GM18868 (cell line): ENCODE results near the gene ILKAP.

Experiments used
- ATAC-seq: cut with Tn5 transposase; IDR thresholded peaks from one replicate; pipeline ENCODE4 v1.9.1; 2021; ENCODE audit warnings: mild to moderate bottlenecking, moderate library complexity; ENCODE audit not compliant: unreplicated experiment

ILKAP gene

DNA sequence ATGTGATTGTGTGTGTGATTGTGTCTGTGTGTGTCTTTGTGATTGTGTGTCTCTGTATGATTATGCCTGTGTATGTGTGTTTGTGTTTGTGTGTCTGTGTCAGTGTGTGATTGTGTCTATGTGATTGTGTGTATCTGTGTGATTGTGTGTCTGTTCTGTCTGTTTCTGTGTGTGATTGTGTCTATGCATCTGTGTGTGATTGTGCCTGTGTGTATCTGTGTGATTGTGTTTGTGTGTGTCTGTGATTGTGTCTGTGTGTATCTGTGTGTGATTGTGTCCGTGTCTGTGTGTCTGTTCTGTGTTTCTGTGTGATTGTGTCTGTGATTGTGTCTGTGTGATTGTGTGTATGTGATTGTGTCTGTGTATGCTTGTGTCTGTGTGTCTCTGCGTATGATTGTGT, 77.2 kb downstream of the ILKAP start:
- no peak for ATAC-seq

DNA sequence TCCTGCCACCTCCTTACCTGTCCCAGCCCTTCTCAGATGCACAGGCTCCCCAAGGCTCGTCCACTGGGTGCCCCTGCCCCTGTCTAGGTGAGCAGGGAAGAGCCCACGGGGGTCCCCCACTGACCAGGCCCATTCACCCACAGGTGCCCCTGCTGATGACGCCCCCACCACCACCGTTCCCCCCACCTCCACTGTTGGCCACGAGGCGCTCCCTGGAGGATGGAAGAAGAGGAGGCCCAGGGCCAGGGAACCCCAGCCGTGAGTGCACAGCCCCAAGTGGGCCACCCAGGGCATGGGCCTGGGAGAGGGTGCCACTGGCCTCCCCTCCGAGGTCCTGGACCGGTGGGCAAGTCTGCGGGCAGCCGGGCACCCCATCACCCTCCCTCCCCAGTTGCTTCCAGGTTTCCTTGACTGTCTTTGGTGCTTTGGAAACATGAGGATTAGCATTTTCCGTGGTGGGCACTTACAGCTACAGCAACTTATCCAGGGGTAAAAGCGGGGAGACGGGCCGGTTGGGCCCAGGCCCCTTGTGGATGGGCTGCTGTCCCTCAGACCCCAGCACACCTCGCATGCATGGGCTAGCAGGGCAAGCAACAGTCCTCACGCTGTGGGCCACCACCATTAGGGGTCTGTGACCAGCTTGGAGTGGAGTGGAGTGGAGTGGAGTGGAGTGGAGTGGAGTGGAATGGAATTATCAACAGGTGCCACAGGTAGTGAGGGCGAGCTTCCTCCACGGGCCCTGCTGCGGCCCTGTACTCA, 78.2 kb downstream of the ILKAP start:
- ATAC-seq: no peak

DNA sequence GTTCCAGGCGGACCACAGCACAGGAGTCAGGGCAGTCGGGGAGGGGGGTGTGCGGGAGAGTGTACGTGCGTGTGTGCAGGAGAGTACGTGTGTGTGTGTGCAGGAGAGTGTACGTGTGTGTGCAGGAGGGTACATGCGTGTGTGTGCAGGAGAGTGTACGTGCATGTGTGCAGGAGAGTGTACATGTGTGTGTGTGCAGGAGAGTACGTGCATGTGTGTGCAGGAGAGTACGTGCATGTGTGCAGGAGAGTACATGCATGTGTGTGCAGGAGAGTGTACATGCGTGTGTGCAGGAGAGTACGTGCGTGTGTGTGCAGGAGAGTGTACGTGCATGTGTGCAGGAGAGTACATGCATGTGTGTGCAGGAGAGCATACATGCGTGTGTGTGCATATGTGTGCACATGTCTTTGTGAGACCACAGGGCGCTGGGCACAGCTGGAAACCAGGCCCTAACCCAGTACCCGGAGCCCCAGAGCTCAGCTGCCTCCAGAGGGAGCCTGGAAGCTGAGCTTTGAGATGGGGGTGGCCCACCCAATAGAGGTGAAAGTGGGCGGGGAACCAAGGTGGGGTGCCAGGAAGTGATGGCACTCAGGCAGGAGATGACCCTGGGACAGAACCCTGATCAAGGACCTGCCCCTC, 78.9 kb downstream of the ILKAP start:
- ATAC-seq: no peak

DNA sequence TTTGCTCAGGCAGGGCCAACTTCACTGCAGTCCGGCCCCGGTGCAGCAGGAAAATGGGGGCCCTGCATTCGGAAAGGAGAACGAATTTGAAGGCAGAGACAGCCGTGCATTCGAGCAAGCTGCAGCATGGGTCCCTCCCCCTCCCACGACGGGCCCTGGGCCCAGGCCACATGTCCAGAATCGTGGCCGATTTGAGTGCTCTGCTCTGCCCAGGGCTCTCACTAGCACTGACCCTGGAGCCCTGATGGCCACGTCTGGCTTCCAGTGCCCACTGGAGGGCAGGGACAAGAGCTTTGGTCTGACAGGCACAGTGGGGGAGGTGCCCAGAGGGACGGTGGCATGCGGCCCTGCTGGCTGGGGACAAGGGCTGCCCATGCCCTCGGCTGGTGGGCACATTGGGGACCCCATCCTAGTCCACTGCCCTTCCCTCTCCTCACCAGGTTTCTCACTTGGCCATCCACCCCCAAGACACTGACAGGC, 79.5 kb downstream of the ILKAP start:
- ATAC-seq: no peak

DNA sequence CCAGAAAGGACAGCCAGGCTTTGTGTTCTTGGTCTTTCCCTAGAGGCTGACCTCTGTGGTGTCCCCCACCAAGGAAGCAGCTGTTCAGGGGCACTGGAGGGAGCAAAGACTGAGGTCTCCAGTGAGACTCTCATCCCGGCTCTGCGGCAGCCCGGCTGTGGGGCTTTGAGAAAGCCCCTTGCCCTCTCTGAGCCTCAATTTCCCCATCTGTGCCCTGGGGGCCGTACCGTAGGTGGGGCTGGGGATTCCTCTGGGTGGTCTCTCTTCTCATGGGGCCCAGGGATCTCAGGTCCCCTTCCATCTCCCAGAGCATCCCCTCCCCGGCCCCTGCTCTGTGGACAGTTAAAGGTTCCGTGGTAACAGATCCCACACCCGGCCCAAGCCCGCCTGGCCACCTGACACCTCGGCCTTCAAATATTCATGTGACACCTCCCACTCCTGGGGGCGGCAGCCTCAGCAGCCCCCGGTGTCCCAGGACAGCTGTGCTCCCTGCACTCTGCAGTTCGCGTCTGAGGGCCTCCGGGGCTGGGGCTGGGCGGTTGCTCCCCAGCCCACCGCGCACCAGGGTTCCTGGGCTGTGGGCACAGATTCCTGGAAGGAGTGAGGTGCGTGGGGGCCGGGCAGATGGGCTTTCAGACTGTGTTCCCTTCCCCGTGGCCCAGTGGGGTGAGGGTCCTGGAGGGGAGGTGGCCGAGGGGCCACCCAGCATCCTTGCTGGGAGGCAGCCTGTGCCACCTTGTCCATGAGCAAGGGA, 80.1 kb downstream of the ILKAP start:
- no peak for ATAC-seq

DNA sequence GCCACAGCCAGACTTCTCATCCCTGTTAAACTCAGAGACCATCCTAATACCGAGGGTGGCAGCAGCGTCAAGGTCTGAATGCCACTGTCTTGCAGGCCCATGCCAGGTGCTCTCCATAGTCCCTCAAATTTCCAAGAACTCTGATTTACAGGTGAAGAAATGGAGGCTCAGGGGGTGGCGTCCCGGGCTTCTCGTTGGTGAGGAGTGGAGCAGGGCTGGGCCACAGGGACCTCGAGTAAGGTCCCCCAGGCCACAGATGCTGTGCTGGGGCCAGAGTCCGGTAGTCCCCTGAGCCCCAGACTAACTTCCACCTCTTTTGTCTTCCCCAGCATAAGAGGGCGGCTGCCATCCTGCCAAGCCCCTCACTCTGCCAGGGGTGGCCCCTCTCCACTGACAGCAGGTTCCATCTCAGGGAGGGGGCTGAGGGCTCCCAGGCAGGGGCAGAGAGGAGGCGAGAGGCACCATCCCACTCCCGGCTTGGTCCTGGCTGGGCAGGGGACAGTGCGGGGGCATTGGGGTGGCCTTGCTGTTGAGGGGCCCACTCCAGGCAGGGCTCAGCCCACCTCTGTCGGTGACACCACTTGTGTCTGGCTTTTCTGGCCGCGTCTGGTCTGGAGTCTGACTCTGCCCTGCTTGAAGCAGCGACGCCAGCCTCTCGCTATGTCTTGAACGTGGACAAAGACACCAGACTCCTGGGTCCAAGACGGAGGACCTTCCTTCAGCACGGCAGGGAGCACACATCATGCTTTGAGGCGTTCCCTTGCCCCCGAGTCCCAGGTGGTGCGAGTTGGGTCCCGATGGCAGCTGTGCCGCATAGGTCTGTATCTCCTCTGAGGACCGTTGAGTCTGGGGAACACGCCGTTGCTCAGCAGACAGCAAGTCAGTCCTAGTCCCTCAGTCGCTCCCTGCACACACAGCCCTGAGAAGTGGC, 80.9 kb downstream of the ILKAP start:
- no peak for ATAC-seq

DNA sequence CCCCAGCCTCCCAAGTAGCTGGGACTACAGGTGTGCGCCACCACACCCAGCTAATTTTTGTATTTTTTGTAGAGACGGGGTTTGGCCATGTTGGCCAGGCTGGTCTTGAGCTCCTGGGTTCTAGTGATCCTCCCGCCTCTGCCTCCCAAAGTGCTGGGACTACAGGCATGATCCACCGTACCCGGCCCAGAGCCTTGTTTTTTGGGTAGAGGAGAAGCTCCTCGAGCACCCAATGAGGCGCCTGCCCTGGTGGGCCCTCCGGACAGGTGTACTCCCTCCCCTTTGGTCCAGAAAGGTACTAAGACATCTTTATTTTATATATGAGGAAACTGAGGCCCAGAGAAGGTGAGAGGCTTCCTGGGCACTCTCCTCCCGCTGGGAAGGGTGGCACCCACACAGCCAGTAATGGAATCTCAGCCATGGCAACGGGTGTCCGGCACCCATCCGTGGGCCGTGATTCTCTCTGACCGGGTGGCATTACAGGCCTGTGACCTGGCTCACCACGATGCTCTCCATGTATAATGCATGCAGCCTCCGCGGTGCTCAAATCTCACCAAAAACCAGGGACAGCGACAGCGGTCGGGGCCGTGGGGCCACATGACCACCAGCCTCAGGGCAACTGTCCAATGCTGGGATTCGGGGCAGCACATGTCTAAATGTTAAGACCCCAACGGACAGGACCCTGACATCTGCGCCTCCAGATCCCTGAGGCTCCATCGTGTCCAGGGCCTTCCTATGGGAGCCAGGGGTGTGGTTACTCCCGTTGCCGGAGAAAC, 81.8 kb downstream of the ILKAP start:
- ATAC-seq: no peak

DNA sequence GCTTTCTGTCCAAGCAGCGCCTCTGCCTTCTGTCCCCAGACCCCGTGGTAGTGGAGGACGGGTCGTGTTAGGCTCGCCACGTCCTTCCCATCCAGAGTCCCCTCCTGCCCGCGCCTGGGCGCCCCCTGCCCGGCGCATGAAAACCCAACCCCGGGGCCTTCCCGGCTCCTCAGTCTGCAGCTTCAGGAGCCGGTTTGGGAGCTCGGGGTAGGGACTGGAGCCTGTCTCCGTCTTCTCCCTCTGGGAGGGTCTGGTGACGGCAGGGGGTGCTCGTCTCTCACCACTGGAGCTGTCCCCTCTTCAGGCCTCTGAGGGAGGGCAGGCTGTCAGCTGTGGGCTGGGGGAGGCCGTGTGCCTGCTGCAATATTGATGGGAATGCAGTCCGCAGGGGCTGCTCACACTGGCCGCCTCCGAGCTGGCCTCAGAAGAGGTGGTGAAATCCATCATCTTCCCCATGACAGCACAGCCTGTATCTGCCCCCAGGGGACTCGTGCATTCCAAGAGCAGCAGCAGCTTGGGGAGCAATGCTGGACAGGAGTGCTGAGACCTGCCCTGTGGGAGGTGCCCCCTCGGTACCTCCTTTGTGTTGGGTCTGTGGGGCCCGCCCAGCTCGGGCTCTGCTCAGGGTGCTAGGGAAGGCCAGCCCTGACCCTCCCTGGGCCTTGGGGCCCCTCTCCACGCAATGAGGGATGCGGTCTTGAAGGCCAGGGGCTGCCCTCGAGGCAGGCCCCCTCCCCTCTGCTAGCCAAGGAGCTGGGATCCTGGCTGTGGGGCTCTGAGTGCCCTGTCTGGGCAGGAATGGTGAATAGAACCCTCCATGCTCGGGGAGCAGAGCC, 82.8 kb downstream of the ILKAP start:
- no peak for ATAC-seq
